DMS53 (cell line): Measurements from ENCODE around the gene SEMA4D.

ENCODE experiments used
- DNase-seq: peaks from one replicate; lab custom pipeline; 2025; lab: John Stamatoyannopoulos, UW

SEMA4D gene

GRCh38 chr9:89367726-89368437, 130.0 kb downstream of the SEMA4D start:
- no peak for DNase-seq

GRCh38 chr9:89367281-89367680, 130.6 kb downstream of the SEMA4D start:
- no peak for DNase-seq

GRCh38 chr9:89366711-89367110, 131.2 kb downstream of the SEMA4D start:
- no peak for DNase-seq

GRCh38 chr9:89365532-89365912, 132.4 kb downstream of the SEMA4D start:
- no peak for DNase-seq

- DNase-seq, result no peak
Observed at GRCh38 chr9:89364666-89365531, 133.0 kb downstream of the SEMA4D start.

GRCh38 chr9:89363921-89364665, 133.8 kb downstream of the SEMA4D start:
- DNase-seq, result no peak

GRCh38 chr9:89363311-89363670, 134.6 kb downstream of the SEMA4D start:
- DNase-seq, result no peak

- DNase-seq, result no peak
Observed at GRCh38 chr9:89362647-89363310, 135.1 kb downstream of the SEMA4D start.

GRCh38 chr9:89361816-89362646, 135.9 kb downstream of the SEMA4D start:
- no peak for DNase-seq

GRCh38 chr9:89361031-89361430, 136.9 kb downstream of the SEMA4D start:
- no peak for DNase-seq

- DNase-seq, result peak; percentile 76
Observed at GRCh38 chr9:89360465-89360864, 137.4 kb downstream of the SEMA4D start.

GRCh38 chr9:89359751-89360261, 138.1 kb downstream of the SEMA4D start:
- DNase-seq, result peak; percentile 33

GRCh38 chr9:89358985-89359384, 138.9 kb downstream of the SEMA4D start:
- peak; percentile 75 for DNase-seq

GRCh38 chr9:89358376-89358916, 139.5 kb downstream of the SEMA4D start:
- no peak for DNase-seq

GRCh38 chr9:89357331-89358197, 140.3 kb downstream of the SEMA4D start:
- DNase-seq, result no peak

GRCh38 chr9:89356782-89357181, 141.1 kb downstream of the SEMA4D start:
- no peak for DNase-seq

GRCh38 chr9:89354471-89354870, 143.4 kb downstream of the SEMA4D start:
- DNase-seq, result no peak

- DNase-seq, result peak; percentile 5
Observed at GRCh38 chr9:89353989-89354388, 143.9 kb downstream of the SEMA4D start.

GRCh38 chr9:89352874-89353649, 144.9 kb downstream of the SEMA4D start:
- DNase-seq, result no peak
